ENCODE measurements around the gene CACNB3.

DNA sequence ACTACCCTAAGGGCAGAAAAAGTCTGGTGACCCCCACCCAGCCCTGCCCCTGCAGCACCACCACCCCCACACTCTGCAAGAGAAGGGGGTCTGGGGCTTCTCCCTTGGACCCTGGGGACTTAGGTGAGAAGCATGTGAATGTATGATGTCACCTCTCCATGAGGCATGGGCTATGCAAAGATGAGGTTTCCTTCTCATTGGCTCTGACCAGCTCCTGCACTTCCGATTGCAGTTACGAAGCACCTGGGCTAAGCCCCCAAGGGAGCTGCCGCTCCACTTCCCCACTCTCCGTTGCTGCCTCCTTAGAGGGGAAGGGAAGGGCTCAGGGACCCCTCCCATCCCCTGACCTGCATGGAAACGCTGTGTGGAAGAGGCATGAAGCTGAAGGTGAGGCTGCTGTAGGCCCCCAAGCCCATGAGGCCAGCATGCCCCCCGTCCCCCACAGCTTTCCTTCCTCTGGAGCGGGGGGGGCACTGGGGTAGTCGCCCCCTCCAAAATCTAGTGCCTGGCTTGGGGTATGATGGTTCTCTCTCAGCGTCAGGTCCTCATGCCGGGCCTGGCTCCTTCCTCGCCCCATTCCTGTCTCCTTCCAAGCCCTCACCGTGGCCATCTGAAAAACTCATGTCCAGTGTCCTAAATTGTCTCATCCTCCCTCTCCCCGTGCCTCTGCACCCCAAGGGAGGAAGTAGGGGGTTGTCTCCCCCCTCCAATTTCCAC is 39.1 kb downstream of the CACNB3 start:
- TF ChIP-seq FOXA1 (IDR thresholded peaks at IDR 0.05) (no peak), SP1 (IDR thresholded peaks at IDR 0.05) (no peak)
- TF ChIP-seq, protein P1, sequence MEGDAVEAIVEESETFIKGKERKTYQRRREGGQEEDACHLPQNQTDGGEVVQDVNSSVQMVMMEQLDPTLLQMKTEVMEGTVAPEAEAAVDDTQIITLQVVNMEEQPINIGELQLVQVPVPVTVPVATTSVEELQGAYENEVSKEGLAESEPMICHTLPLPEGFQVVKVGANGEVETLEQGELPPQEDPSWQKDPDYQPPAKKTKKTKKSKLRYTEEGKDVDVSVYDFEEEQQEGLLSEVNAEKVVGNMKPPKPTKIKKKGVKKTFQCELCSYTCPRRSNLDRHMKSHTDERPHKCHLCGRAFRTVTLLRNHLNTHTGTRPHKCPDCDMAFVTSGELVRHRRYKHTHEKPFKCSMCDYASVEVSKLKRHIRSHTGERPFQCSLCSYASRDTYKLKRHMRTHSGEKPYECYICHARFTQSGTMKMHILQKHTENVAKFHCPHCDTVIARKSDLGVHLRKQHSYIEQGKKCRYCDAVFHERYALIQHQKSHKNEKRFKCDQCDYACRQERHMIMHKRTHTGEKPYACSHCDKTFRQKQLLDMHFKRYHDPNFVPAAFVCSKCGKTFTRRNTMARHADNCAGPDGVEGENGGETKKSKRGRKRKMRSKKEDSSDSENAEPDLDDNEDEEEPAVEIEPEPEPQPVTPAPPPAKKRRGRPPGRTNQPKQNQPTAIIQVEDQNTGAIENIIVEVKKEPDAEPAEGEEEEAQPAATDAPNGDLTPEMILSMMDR (IDR thresholded peaks at IDR 0.05; ENCODE audit: low read depth, low read length, missing input control), result no peak

Measured in liver (tissue), 3 donors.